IMR-90 (cell line): Measurements from ENCODE around the gene SOCS4. TPM values are rescaled to one million over a fixed set of nuclear protein-coding genes. Genes with fewer than 3 reads are reported as not detected.

Experiments used
- ATAC-seq: fragments of 200-7000 bp; cut with Tn5 transposase; 2 replicates; pipeline ENCODE4 v1.9.1; 2020; ENCODE audit warnings: low read depth, mild to moderate bottlenecking, moderate library complexity
- BruUV-seq: library from RNA; stranded (reverse); fragments of 400-500 nt; replicated peaks from 2 replicates; lab custom pipeline; 2021; lab: Mats Ljungman, UMichigan
- CTCF ChIA-PET: fragments of 300-600 bp; formaldehyde crosslinking; extraction: SDS; loops from one replicate; lab custom pipeline; 2021; ENCODE audit warnings: antibody characterized with exemption; lab: Yijun Ruan, JAX
- POLR2A ChIA-PET: fragments of 300-600 bp; sonication (Branson Sonifier 250); formaldehyde crosslinking; loops from one replicate; lab custom pipeline; 2022; ENCODE audit warnings: antibody characterized with exemption; ENCODE audit not compliant: unreplicated experiment; lab: Charles Lee
- DNase-seq: peaks from one replicate; pipeline ENCODE4 v3.0.0; 2013
- H2AFZ ChIP-seq: replicated peaks from 2 replicates; pipeline ENCODE3; 2013; ENCODE audit warnings: low read length, mild to moderate bottlenecking; ENCODE audit not compliant: poor library complexity
- H2AK5ac ChIP-seq: 2 replicates; pipeline ENCODE4 v1.6.1; 2013; ENCODE audit warnings: low read depth, low read length, inconsistent platforms
- H2AK9ac ChIP-seq: replicated peaks from 2 replicates; pipeline ENCODE3; 2013; ENCODE audit warnings: mild to moderate bottlenecking, low read depth, low read length, moderate library complexity; ENCODE audit not compliant: poor library complexity
- H2BK120ac ChIP-seq: 2 replicates; pipeline ENCODE4 v1.6.1; 2013; ENCODE audit warnings: low read depth, low read length, inconsistent platforms
- H2BK15ac ChIP-seq: 3 replicates; pipeline ENCODE4 v1.6.1; 2013; ENCODE audit warnings: low read depth, low read length, inconsistent platforms
- H2BK20ac ChIP-seq: 2 replicates; pipeline ENCODE4 v1.6.1; 2013; ENCODE audit warnings: low read depth, mild to moderate bottlenecking, inconsistent platforms, low read length, moderate library complexity
- H2BK5ac ChIP-seq: 2 replicates; pipeline ENCODE4 v1.6.1; 2013; ENCODE audit warnings: mild to moderate bottlenecking, low read depth, low read length, inconsistent platforms; ENCODE audit not compliant: poor library complexity, severe bottlenecking
- H3K14ac ChIP-seq: replicated peaks from 2 replicates; pipeline ENCODE4 v1.6.1; 2013; ENCODE audit warnings: low read depth, low read length, inconsistent platforms
- H3K18ac ChIP-seq: 2 replicates; pipeline ENCODE4 v1.6.1; 2013; ENCODE audit warnings: low read depth, low read length, control low read depth
- H3K23ac ChIP-seq: 2 replicates; pipeline ENCODE4 v1.6.1; 2013; ENCODE audit warnings: low read depth, low read length, inconsistent platforms
- H3K27ac ChIP-seq: 2 replicates; pipeline ENCODE4 v1.5.1; 2013; ENCODE audit warnings: mild to moderate bottlenecking, control low read depth, low read length; ENCODE audit not compliant: insufficient read depth
- H3K27me3 ChIP-seq: 2 replicates; pipeline ENCODE4 v1.6.1; 2013; ENCODE audit warnings: low read length; ENCODE audit not compliant: control insufficient read depth, insufficient read depth
- H3K36me3 ChIP-seq: 2 replicates; pipeline ENCODE4 v1.6.1; 2013; ENCODE audit warnings: low read length, mixed read lengths; ENCODE audit not compliant: control insufficient read depth, insufficient read depth
- H3K4ac ChIP-seq: 2 replicates; pipeline ENCODE4 v1.6.1; 2013; ENCODE audit warnings: low read depth, low read length, inconsistent platforms
- H3K4me1 ChIP-seq: 2 replicates; pipeline ENCODE4 v1.6.1; 2013; ENCODE audit warnings: low read length, mixed read lengths; ENCODE audit not compliant: control insufficient read depth, insufficient read depth
- H3K4me2 ChIP-seq: 2 replicates; pipeline ENCODE4 v1.6.1; 2013; ENCODE audit warnings: low read depth, mild to moderate bottlenecking, control low read depth, low read length, moderate library complexity
- H3K4me3 ChIP-seq: 2 replicates; pipeline ENCODE4 v1.5.1; 2013; ENCODE audit warnings: low read depth, mild to moderate bottlenecking, control low read depth, low read length, moderate library complexity; ENCODE audit not compliant: insufficient read depth
- H3K56ac ChIP-seq: 2 replicates; pipeline ENCODE4 v1.6.1; 2013; ENCODE audit warnings: low read length, inconsistent platforms; ENCODE audit not compliant: insufficient read depth; ENCODE audit errors: extremely low read depth
- H3K79me1 ChIP-seq, 2 experiments: 2 replicates each; pipeline ENCODE4 v1.6.1; 2013; ENCODE audit warnings: low read length in 2 of 2, inconsistent platforms in 1 of 2, low read depth in 1 of 2
- H3K9ac ChIP-seq: 2 replicates; pipeline ENCODE4 v1.6.1; 2013; ENCODE audit warnings: low read depth, low read length, control low read depth
- H3K9me1 ChIP-seq: 2 replicates; pipeline ENCODE4 v1.6.1; 2013; ENCODE audit warnings: low read length, inconsistent platforms; ENCODE audit not compliant: insufficient read depth
- H3K9me3 ChIP-seq: 2 replicates; pipeline ENCODE4 v1.6.1; 2013; ENCODE audit warnings: low read length; ENCODE audit not compliant: control insufficient read depth, insufficient read depth
- H4K20me1 ChIP-seq: 2 replicates; pipeline ENCODE4 v1.6.1; 2013; ENCODE audit warnings: low read length, inconsistent platforms; ENCODE audit not compliant: insufficient read depth
- H4K5ac ChIP-seq: 2 replicates; pipeline ENCODE4 v1.6.1; 2013; ENCODE audit warnings: mild to moderate bottlenecking, low read depth, low read length, control low read depth
- H4K8ac ChIP-seq, 2 experiments: 2 replicates each; pipeline ENCODE4 v1.6.1; 2013; ENCODE audit warnings: low read depth in 2 of 2, low read length in 2 of 2, control low read depth in 1 of 2, inconsistent platforms in 1 of 2
- H4K91ac ChIP-seq: 2 replicates; pipeline ENCODE4 v1.6.1; 2013; ENCODE audit warnings: low read depth, low read length, inconsistent platforms; ENCODE audit not compliant: insufficient read depth
- BHLHE40 ChIP-seq: fragments of 150-350 bp; IDR thresholded peaks from 2 replicates; pipeline ENCODE4 v1.6.1; 2016; ENCODE audit warnings: mild to moderate bottlenecking, low read depth, low read length
- CEBPB ChIP-seq: IDR thresholded peaks from 2 replicates; pipeline ENCODE4 v1.6.1; 2012; ENCODE audit warnings: low read depth, low read length, improper control_type of control experiment
- CHD1 ChIP-seq: IDR thresholded peaks from 2 replicates; pipeline ENCODE4 v1.6.1; 2012; ENCODE audit warnings: low read depth, low read length, improper control_type of control experiment
- CTCF ChIP-seq: conservative IDR thresholded peaks from 2 replicates; pipeline ENCODE4 v1.5.1; 2012; ENCODE audit warnings: mild to moderate bottlenecking, low read depth, low read length, improper control_type of control experiment
- ELK1 ChIP-seq: fragments of 150-350 bp; IDR thresholded peaks from 2 replicates; pipeline ENCODE4 v1.6.1; 2016; ENCODE audit warnings: low read depth, mild to moderate bottlenecking, low read length, moderate library complexity, borderline replicate concordance
- FOS ChIP-seq: fragments of 150-350 bp; IDR thresholded peaks from 2 replicates; pipeline ENCODE4 v1.6.1; 2016; ENCODE audit warnings: low read depth, low read length
- MAFK ChIP-seq: IDR thresholded peaks from 2 replicates; pipeline ENCODE4 v1.6.1; 2012; ENCODE audit warnings: low read depth, low read length, improper control_type of control experiment
- MAZ ChIP-seq: IDR thresholded peaks from 2 replicates; pipeline ENCODE4 v1.6.1; 2012; ENCODE audit warnings: low read depth, mild to moderate bottlenecking, low read length, improper control_type of control experiment, moderate library complexity, borderline replicate concordance
- MXI1 ChIP-seq: IDR thresholded peaks from 2 replicates; pipeline ENCODE4 v1.6.1; 2012; ENCODE audit warnings: low read depth, mild to moderate bottlenecking, low read length, moderate library complexity, borderline replicate concordance
- NFE2L2 ChIP-seq: fragments of 150-350 bp; IDR thresholded peaks from 2 replicates; pipeline ENCODE4 v1.6.1; 2016; ENCODE audit warnings: low read depth, mild to moderate bottlenecking, low read length
- POLR2A ChIP-seq: IDR thresholded peaks from 2 replicates; pipeline ENCODE4 v1.6.1; 2012; ENCODE audit warnings: mild to moderate bottlenecking, low read depth, low read length
- RAD21 ChIP-seq: IDR thresholded peaks from 2 replicates; pipeline ENCODE4 v1.6.1; 2012; ENCODE audit warnings: low read length, improper control_type of control experiment
- RCOR1 ChIP-seq: IDR thresholded peaks from 2 replicates; pipeline ENCODE4 v1.6.1; 2012; ENCODE audit warnings: mild to moderate bottlenecking, low read length, improper control_type of control experiment; ENCODE audit not compliant: insufficient replicate concordance
- RFX5 ChIP-seq: IDR thresholded peaks from 2 replicates; pipeline ENCODE4 v1.8.0; 2012; ENCODE audit warnings: low read depth, mild to moderate bottlenecking, low read length, moderate library complexity
- SMC3 ChIP-seq: fragments of 150-350 bp; IDR thresholded peaks from 2 replicates; pipeline ENCODE4 v1.6.1; 2016; ENCODE audit warnings: low read depth, mild to moderate bottlenecking, antibody characterized with exemption, low read length, moderate library complexity
- dilution Hi-C: fragments of 300-500 bp; cut with HindIII; formaldehyde crosslinking; loops from one replicate; pipeline ENCODE4 v1.14.3; 2018; ENCODE audit warnings: low sequenced_read_pairs; ENCODE audit not compliant: unreplicated experiment
- in situ Hi-C: fragments of 300-500 bp; cut with MboI; formaldehyde crosslinking; loops from 3 replicates; pipeline ENCODE4 v1.14.3; 2019; ENCODE audit warnings: low sequenced_read_pairs, inconsistent platforms, mixed read lengths
- intact Hi-C: fragments of 100-400 bp; cut with micrococcal nuclease; formaldehyde crosslinking; loops from 2 replicates; pipeline ENCODE4 v1.10.0; 2022
- polyA plus RNA-seq, 3 experiments: library from polyadenylated mRNA; depleted of rRNA; stranded (reverse); fragments of >200 nt; gene quantifications; 2 replicates each; pipeline ENCODE4 v1.2.3, GENCODE V29; 2012; ENCODE audit warnings: low replicate concordance in 1 of 3
- total RNA-seq: library from RNA; depleted of rRNA; stranded (reverse); fragments of >200 nt; gene quantifications from 2 replicates; pipeline ENCODE4 v1.2.3, GENCODE V29; 2012
- TF ChIP-seq, protein P1 (sequence below): fragments of 150-350 bp; IDR thresholded peaks from 2 replicates; pipeline ENCODE4 v1.6.1; 2017; ENCODE audit warnings: mild to moderate bottlenecking, antibody characterized with exemption, low read length, low read depth

SOCS4 gene
- total and polyA plus RNA-seq, 2 of the 4 experiments (the other 2 are of a cell fraction): 4.6 to 12.7 TPM

DNA sequence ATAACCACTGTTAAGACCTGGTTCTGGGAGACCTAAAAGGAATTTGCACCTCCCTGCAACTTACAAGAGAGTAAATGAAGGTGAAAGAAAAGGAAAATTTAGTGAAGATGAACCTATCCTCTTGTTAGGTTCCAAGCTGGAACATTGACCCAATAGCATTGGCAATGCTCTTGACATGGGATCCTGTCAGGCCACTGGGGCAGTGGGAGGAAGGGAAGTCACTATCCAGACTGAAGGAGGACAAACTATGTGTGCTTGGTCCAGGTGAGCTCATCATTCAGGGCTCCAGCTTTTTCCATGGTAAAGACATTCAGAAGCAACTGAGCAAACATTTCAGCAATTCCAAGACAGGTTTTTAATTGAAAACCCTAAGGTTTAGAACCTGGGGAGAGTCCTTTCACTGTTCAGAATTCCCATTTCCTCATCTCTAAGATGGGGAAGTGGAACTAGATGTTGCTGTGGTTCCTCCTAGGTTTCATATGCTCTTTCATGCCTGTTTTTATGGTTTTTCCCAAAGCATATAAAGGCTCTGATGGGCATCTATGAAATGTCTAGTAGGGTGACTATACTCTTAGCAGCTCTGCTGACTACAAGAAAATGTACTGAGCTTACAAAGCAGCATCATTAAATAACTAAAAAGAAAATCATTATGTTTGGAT, 57.5 kb downstream of the SOCS4 start:
- H3K9ac ChIP-seq: no peak overlapping the region
- dilution Hi-C loops (no loop called here), intact Hi-C loops (no loop called here), in situ Hi-C loops (no loop called here)
- H2BK120ac ChIP-seq: no peak overlapping the region
- H2AK5ac ChIP-seq: no peak overlapping the region
- H3K4ac ChIP-seq: no peak overlapping the region
- no peaks in the 10 kb centered on the region for H3K27me3 ChIP-seq
- H4K5ac ChIP-seq: no peak overlapping the region
- no peaks in the 10 kb centered on the region for H3K9me1 ChIP-seq
- no peak overlapping the region for H3K56ac ChIP-seq
- ChIA-PET CTCF (interaction anchor here (1.4 kb wide), 1 partner anchor 9 kb away, joined by 3 read pairs; no protein-coding TSS in a partner anchor), POLR2A (no interaction called here)
- H3K23ac ChIP-seq: no peak overlapping the region
- no peak overlapping the region for H2BK20ac ChIP-seq
- H3K4me2 ChIP-seq: no peak overlapping the region
- BruUV-seq: no TSS peak
- H2AFZ ChIP-seq: no peak overlapping the region
- TF ChIP-seq FOS (no peak), POLR2A (no peak), CTCF (no peak), MXI1 (no peak), MAZ (no peak), BHLHE40 (no peak), CEBPB (no peak), CHD1 (no peak), RFX5 (no peak), MAFK (no peak), ELK1 (no peak), NFE2L2 (no peak), RAD21 (no peak), SMC3 (no peak), RCOR1 (no peak)
- TF ChIP-seq, protein P1, sequence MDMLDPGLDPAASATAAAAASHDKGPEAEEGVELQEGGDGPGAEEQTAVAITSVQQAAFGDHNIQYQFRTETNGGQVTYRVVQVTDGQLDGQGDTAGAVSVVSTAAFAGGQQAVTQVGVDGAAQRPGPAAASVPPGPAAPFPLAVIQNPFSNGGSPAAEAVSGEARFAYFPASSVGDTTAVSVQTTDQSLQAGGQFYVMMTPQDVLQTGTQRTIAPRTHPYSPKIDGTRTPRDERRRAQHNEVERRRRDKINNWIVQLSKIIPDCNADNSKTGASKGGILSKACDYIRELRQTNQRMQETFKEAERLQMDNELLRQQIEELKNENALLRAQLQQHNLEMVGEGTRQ: no peak
- ATAC-seq: no peak
- no peak overlapping the region for H2AK9ac ChIP-seq
- H2BK5ac ChIP-seq: no peak overlapping the region
- H4K91ac ChIP-seq: no peak overlapping the region
- no peak overlapping the region for H3K14ac ChIP-seq
- H3K9me3 ChIP-seq: no peaks in the 10 kb centered on the region
- H3K4me1 ChIP-seq: no peaks in the 10 kb centered on the region
- no peak overlapping the region for H4K8ac ChIP-seq
- H3K79me1 ChIP-seq: no peaks in the 10 kb centered on the region
- H3K4me3 ChIP-seq: no peak overlapping the region
- H4K20me1 ChIP-seq: no peaks in the 10 kb centered on the region; the same call in 1 of the 2 replicates
- no peaks in the 10 kb centered on the region for H3K36me3 ChIP-seq
- no peak overlapping the region for H3K18ac ChIP-seq
- no peak overlapping the region for H3K27ac ChIP-seq
- H2BK15ac ChIP-seq: no peak overlapping the region
- DNase-seq: no peak
